Esophagus muscularis mucosa (tissue), 4 donors: Measurements from ENCODE around the gene SIGLEC14.

ENCODE experiments used
- EP300 ChIP-seq: sonication (generic); formaldehyde crosslinking; IDR thresholded peaks from one replicate; pipeline ENCODE4 v1.6.1; 2017; ENCODE audit warnings: antibody characterized with exemption
- POLR2A ChIP-seq: fragments of 450-650 bp; IDR thresholded peaks from one replicate; pipeline ENCODE4 v1.6.1; 2017; ENCODE audit warnings: antibody characterized with exemption, moderate library complexity, mild to moderate bottlenecking, low read depth
- TF ChIP-seq, protein P1 (sequence below), 3 experiments: fragments of 200-600 bp in 2 of 3; fragments of 450-650 bp in 1 of 3; sonication (generic) in 2 of 3; IDR thresholded peaks; one replicate each; pipeline ENCODE4 v1.5.1; 2017 to 2019; ENCODE audit warnings: antibody characterized with exemption in 3 of 3, mild to moderate bottlenecking in 2 of 3, moderate library complexity in 1 of 3

DNA sequence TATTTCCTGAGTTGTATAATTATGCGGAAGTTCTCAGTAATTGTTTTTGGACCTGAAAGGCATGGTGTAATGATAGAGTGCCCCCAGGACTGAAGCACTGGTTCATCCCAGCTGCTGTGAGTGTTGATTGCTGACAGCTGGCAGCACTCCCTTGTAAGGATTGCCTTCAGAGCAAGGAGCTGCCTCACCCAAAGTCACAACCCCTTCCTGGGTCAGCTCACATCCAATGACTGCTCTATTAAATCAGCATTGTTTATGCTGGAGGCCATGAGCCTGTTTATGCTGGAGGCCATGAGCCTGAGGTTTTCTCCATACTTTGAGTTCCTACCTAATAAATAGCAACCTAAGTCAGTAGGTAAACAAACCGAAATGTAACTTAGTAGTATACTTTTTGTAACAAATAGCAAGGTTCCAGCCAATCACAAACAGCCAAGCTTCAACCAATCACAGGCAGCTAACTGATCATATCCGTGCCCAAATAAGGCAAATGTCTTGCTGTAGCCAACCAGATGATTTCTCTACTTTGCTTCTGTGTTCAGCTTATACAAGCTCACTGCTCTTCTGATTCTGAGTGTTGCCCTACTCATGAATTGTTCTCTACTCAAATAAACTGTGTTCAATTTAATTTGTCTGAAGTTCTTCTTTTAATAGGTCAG lies 34.8 kb upstream of the SIGLEC14 start:
- TF ChIP-seq, protein P1, sequence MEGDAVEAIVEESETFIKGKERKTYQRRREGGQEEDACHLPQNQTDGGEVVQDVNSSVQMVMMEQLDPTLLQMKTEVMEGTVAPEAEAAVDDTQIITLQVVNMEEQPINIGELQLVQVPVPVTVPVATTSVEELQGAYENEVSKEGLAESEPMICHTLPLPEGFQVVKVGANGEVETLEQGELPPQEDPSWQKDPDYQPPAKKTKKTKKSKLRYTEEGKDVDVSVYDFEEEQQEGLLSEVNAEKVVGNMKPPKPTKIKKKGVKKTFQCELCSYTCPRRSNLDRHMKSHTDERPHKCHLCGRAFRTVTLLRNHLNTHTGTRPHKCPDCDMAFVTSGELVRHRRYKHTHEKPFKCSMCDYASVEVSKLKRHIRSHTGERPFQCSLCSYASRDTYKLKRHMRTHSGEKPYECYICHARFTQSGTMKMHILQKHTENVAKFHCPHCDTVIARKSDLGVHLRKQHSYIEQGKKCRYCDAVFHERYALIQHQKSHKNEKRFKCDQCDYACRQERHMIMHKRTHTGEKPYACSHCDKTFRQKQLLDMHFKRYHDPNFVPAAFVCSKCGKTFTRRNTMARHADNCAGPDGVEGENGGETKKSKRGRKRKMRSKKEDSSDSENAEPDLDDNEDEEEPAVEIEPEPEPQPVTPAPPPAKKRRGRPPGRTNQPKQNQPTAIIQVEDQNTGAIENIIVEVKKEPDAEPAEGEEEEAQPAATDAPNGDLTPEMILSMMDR (IDR thresholded peaks at IDR 0.05): no peak
- TF ChIP-seq POLR2A (no peak), EP300 (no peak)
